ENCODE data around the gene CCDC6. TPM values are rescaled to one million over a fixed set of nuclear protein-coding genes. Genes with fewer than 3 reads are reported as not detected.

The CCDC6 gene
- total RNA-seq, 1 donor from 2014 or later: 29.8 TPM

GRCh38 chr10:59907537-59907917 is 1.2 kb upstream of the CCDC6 start:
- DNase-seq (ENCODE audit: low spot score in 2 of 2): no peak
- no peak for FAIRE-seq

- FAIRE-seq: no peak
- no peak for DNase-seq (ENCODE audit: low spot score in 2 of 2)
These were observed 482 bp downstream of the CCDC6 start for GRCh38 chr10:59905731-59906416.

GRCh38 chr10:59905066-59905730 is 1.2 kb downstream of the CCDC6 start:
- no peak for DNase-seq (ENCODE audit: low spot score in 2 of 2)
- no peak for FAIRE-seq

GRCh38 chr10:59904426-59905065 is 1.8 kb downstream of the CCDC6 start:
- FAIRE-seq: no peak

GRCh38 chr10:59903871-59904270 is 2.5 kb downstream of the CCDC6 start:
- FAIRE-seq (no peak), DNase-seq (ENCODE audit: low spot score in 2 of 2) (no peak)

More at GRCh38 chr10:59904426-59905065, 1.8 kb downstream of the CCDC6 start:
- DNase-seq (ENCODE audit: low spot score in 2 of 2): no peak

- FAIRE-seq (no peak), DNase-seq (ENCODE audit: low spot score in 2 of 2) (no peak)
These were observed 4.3 kb downstream of the CCDC6 start for GRCh38 chr10:59902016-59902415.

GRCh38 chr10:59901470-59901869 is 4.9 kb downstream of the CCDC6 start:
- FAIRE-seq: no peak
- no peak for DNase-seq (ENCODE audit: low spot score in 2 of 2)

GRCh38 chr10:59900048-59900727 is 6.2 kb downstream of the CCDC6 start:
- DNase-seq (ENCODE audit: low spot score in 2 of 2) (no peak), FAIRE-seq (no peak)

- DNase-seq (ENCODE audit: low spot score in 2 of 2) (no peak), FAIRE-seq (no peak)
These were observed 8.1 kb downstream of the CCDC6 start for GRCh38 chr10:59898125-59898835.

- FAIRE-seq (no peak), DNase-seq (ENCODE audit: low spot score in 2 of 2) (no peak)
These were observed 10.2 kb downstream of the CCDC6 start for GRCh38 chr10:59896191-59896590.

- FAIRE-seq (no peak), DNase-seq (ENCODE audit: low spot score in 2 of 2) (no peak)
These were observed 10.7 kb downstream of the CCDC6 start for GRCh38 chr10:59895629-59896116.

- DNase-seq (ENCODE audit: low spot score in 2 of 2): peak in 1 of 2 donors; percentile 60
- FAIRE-seq: no peak
These were observed 12.2 kb downstream of the CCDC6 start for GRCh38 chr10:59894114-59894513.

- FAIRE-seq: no peak
- no peak for DNase-seq (ENCODE audit: low spot score in 2 of 2)
These were observed 13.7 kb downstream of the CCDC6 start for GRCh38 chr10:59892697-59893096.

GRCh38 chr10:59891936-59892335 is 14.4 kb downstream of the CCDC6 start:
- FAIRE-seq (no peak), DNase-seq (ENCODE audit: low spot score in 2 of 2) (no peak)

- FAIRE-seq: no peak
These were observed 15.0 kb downstream of the CCDC6 start for GRCh38 chr10:59891349-59891748.

GRCh38 chr10:59888781-59889435 is 17.4 kb downstream of the CCDC6 start:
- DNase-seq (ENCODE audit: low spot score in 2 of 2) (no peak), FAIRE-seq (no peak)

More at GRCh38 chr10:59891349-59891748, 15.0 kb downstream of the CCDC6 start:
- DNase-seq (ENCODE audit: low spot score in 2 of 2): no peak

- no peak for DNase-seq (ENCODE audit: low spot score in 2 of 2)
- FAIRE-seq: no peak
These were observed 18.2 kb downstream of the CCDC6 start for GRCh38 chr10:59887972-59888640.

- DNase-seq (ENCODE audit: low spot score in 2 of 2): no peak
- no peak for FAIRE-seq
These were observed 19.4 kb downstream of the CCDC6 start for GRCh38 chr10:59887006-59887405.

GRCh38 chr10:59885430-59886134 is 20.8 kb downstream of the CCDC6 start:
- FAIRE-seq (no peak), DNase-seq (ENCODE audit: low spot score in 2 of 2) (no peak)

Data from frontal cortex (tissue), 4 donors.